Measurements from ENCODE around the gene NCK2. TPM values are rescaled to one million over a fixed set of nuclear protein-coding genes. Genes with fewer than 3 reads are reported as not detected.
"Not testable (repeated sequence)": the region's sequence is repeated elsewhere in the genome, so short reads cannot be mapped to it uniquely, and the experiment has no call there.

The NCK2 gene
- polyA plus RNA-seq, 1 donor from 2014 or later = 19.6 TPM

DNA sequence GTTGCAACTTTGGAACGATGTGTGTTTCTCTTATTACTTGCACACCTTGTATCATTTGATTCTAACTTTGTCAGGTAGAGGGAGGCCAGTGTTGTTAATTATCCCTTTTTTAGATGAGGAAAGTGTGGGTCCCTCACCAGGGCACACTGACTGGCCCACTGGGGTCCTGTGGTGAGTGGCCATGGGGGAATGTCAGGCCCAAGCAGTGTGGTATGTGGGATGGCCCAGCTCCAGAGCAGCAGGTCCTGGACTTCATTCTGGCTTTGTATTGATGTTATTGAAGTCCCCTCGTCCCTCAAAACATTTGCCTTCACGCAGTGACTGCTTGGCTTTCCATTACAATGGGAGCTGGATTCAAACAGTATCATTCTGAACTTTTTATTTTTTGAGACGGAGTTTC is 11.7 kb downstream of the NCK2 start:
- Mint-ChIP-seq H3K27ac (peak overlapping the region in 2 of 3 donors; percentile 13 to 74), H3K9me3 (no peaks in the 10 kb centered on the region), H3K4me1 (peaks cover 58 to 76% (median 62%) of the 10 kb centered on the region in 3 donors), H3K36me3 (peaks cover 3% of the 10 kb centered on the region), H3K27me3 (peaks cover 1% of the 10 kb centered on the region), H3K4me3 (peak overlapping the region in 2 of 4 donors; percentile 3 to 87)

DNA sequence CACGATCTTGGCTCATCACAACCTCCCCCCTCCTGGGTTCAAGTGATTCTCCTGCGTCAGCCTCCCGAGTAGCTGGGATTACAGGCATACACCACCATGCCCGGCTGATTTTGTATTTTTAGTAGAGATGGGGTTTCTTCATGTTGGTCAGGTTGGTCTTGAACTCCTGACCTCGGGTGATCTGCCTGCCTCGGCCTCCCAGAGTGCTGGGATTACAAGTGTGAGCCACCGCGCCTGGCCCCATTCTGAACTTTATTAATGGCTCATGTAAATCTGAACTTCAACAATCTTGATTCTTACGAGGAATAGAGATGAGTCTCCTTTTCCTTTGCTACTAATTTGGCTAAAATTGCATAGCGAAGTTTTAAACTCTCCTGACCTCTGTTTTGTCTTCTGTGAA is 12.2 kb downstream of the NCK2 start:
- not testable (repeated sequence) for H3K27me3 Mint-ChIP-seq, H3K9me3 Mint-ChIP-seq, H3K36me3 Mint-ChIP-seq
- H3K4me3 Mint-ChIP-seq = peak overlapping the region in 3 of 4 donors; percentile 23 to 47 (median 34)
- peak overlapping the region in 2 of 3 donors; percentile 52 to 74 for H3K27ac Mint-ChIP-seq
- H3K4me1 Mint-ChIP-seq = peaks cover 60 to 76% (median 61%) of the 10 kb centered on the region in 3 donors

DNA sequence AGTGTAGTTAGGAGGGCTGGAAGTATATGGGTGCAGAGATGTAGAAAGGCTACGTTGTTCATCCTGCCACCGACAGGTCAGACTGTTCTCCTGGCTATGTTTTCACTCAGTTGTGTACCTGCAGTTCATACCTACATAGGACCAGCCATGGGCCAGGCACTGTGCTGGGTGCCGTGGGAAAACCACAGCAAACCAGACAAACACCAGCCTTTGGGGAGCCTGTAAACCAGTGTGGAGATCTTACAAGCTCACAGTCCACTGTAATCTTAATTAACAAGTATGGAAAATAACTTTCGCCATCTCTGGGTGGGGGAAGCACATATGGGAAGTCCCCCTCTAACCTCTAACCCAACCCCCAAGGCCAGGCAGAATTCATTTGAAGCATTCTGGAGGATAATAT is 12.7 kb downstream of the NCK2 start:
- H3K9me3 Mint-ChIP-seq = no peaks in the 10 kb centered on the region

DNA sequence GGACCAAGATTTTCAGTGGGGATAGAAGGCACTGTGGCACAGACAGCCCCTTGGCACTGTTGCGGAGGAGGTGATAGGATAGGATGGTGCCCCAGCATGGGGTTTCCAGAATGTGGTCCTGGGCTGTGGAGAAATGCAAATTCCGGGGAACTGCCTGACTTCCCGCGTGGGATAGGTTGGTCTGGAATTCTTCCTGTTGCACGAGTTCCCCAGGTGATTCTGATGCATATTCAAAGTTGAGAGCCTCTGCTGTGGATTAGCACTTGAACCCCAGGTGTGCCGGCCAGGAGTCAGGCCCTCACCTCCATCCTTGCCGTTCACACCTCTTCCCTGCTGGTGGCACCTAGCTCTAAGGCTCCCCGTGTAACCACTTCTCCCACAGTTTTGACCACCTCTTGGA is 15.5 kb downstream of the NCK2 start:
- Mint-ChIP-seq H3K9me3 (no peaks in the 10 kb centered on the region), H3K27me3 (no peaks in the 10 kb centered on the region), H3K27ac (peak overlapping the region in 1 of 3 donors; percentile 47), H3K36me3 (no peaks in the 10 kb centered on the region), H3K4me3 (peak overlapping the region in 1 of 4 donors; percentile 58), H3K4me1 (peaks cover 42 to 70% (median 49%) of the 10 kb centered on the region in 3 donors)

More for the DNA sequence above, 12.7 kb downstream of the NCK2 start:
- Mint-ChIP-seq H3K4me1 (peaks cover 59 to 78% (median 63%) of the 10 kb centered on the region in 3 donors), H3K36me3 (peaks cover 3% of the 10 kb centered on the region), H3K27me3 (peaks cover 1% of the 10 kb centered on the region), H3K27ac (peak overlapping the region in 2 of 3 donors; percentile 52 to 74), H3K4me3 (peak overlapping the region in 3 of 4 donors; percentile 23 to 47 (median 34))

DNA sequence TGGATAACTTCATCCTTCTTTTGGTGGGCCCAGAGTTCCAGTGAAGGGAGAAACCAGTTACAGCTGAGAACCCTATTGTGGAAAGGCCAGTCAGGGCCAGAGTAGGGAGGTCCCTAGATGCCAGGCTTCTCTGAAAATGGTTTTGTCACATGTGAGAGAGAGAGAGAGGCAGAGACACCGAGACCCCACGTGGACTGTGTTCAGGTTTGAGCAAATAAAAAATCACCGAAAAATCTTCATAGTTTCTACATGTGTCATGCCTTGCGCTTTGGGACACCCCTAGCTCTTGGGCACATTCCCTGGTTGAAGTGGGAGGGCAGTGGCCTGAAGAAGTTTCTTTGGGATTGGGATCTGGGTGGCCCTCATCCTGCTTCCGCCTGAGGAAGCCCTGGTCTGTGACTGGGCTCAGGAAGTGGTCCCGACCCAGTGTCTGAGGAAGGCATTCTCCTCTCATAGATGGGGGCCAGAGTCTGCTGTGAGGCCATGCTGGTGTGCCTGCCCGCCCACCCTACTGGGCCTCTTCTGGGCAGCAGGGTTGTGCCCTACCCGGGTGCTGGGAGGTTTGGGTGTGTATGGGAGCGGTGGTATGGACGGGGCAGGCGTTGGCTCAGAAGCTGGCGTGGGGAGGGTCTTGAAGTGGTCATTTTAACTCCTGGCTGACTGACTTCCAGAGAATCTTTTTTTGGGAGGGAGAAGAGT is 16.1 kb downstream of the NCK2 start:
- Mint-ChIP-seq H3K9me3 (no peaks in the 10 kb centered on the region), H3K27ac (peak overlapping the region in 2 of 3 donors; percentile 16 to 67), H3K4me1 (peaks cover 37 to 66% (median 49%) of the 10 kb centered on the region in 3 donors), H3K4me3 (peak overlapping the region in 2 of 4 donors; percentile 17 to 41), H3K36me3 (no peaks in the 10 kb centered on the region), H3K27me3 (no peaks in the 10 kb centered on the region)

DNA sequence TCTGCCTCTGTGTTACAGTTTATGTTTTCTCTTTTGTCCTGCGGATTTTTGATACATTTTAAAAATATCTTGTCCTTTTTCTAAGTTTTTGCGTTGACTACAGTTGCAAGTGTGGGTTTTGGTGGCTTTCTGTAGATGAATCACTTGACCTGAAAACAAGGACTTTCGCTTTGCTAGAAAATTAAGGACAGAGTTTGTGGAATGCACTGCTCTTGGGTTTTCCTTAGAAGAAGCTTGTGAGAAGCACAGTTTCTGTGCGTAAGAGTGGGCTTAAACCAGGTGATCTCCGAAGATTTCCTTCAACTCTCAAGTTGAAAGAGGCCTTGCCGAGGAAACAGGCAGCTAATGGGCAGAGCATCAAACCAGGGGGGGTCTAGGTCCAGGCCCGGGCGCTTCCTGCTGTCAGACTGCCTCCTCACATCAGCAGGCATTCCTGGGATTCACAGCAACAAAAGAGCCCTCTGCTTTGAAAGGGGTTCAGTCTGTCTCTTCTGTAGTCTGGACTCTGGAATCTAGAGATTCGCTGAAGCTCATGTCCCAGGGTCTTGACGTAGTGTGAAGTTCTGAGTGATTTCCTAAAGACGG is 17.3 kb downstream of the NCK2 start:
- H3K27ac Mint-ChIP-seq = peak overlapping the region in 1 of 3 donors; percentile 67
- H3K36me3 Mint-ChIP-seq = peaks cover under 1% of the 10 kb centered on the region
- H3K9me3 Mint-ChIP-seq = no peaks in the 10 kb centered on the region
- peaks cover 29 to 60% (median 44%) of the 10 kb centered on the region in 3 donors for H3K4me1 Mint-ChIP-seq
- no peaks in the 10 kb centered on the region for H3K27me3 Mint-ChIP-seq
- H3K4me3 Mint-ChIP-seq = peak overlapping the region in 2 of 4 donors; percentile 44 to 75

DNA sequence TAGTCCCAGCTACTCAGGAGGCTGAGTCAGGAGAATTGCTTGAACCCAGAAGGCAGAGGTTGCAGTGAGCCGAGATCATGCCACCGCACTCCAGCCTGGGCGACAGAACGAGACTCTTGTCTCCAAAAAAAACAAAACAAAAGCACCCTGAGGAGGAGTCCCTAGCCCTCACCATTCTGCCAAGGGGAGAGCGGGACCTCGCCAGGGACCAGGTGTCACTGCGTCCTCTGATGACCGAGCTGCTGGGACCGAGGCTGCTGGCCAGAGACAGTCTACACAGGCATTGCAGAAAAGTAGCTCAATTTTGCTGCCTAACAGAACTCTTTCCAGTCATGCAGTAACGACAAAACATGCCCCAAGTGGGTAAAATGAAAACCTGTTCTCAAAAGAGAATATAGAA is 18.4 kb downstream of the NCK2 start:
- Mint-ChIP-seq H3K9me3 (no peaks in the 10 kb centered on the region), H3K36me3 (peaks cover 2% of the 10 kb centered on the region), H3K27ac (no peak overlapping the region), H3K4me3 (no peak overlapping the region), H3K4me1 (peaks cover 20 to 53% (median 48%) of the 10 kb centered on the region in 3 donors), H3K27me3 (no peaks in the 10 kb centered on the region)

DNA sequence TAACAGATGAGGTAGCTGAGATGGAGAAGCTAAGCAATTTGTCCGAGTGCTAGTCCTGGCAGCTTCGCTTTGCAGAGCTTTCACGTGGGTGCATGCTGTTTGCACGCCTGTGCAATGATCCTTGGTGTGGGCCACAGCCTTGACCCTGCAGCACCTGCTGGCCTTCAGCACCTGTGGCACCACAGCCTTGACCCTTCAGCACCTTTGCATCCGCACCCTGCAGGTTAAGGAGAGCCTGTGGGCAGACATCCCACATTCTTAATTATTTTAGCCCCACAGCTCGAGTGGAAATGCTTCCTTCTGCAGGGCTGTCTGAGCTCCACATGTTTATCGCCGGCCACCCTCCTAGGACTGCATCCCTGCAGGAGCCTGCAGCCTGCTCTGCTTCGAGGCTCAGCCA is 19.3 kb downstream of the NCK2 start:
- Mint-ChIP-seq H3K36me3 (peaks cover 2% of the 10 kb centered on the region), H3K4me3 (peak overlapping the region in 1 of 4 donors; percentile 9), H3K27ac (peak overlapping the region in 1 of 3 donors; percentile 25), H3K27me3 (no peaks in the 10 kb centered on the region), H3K9me3 (peaks cover 0 to 3% (median 0%) of the 10 kb centered on the region in 3 donors), H3K4me1 (peaks cover 19 to 54% (median 51%) of the 10 kb centered on the region in 3 donors)

DNA sequence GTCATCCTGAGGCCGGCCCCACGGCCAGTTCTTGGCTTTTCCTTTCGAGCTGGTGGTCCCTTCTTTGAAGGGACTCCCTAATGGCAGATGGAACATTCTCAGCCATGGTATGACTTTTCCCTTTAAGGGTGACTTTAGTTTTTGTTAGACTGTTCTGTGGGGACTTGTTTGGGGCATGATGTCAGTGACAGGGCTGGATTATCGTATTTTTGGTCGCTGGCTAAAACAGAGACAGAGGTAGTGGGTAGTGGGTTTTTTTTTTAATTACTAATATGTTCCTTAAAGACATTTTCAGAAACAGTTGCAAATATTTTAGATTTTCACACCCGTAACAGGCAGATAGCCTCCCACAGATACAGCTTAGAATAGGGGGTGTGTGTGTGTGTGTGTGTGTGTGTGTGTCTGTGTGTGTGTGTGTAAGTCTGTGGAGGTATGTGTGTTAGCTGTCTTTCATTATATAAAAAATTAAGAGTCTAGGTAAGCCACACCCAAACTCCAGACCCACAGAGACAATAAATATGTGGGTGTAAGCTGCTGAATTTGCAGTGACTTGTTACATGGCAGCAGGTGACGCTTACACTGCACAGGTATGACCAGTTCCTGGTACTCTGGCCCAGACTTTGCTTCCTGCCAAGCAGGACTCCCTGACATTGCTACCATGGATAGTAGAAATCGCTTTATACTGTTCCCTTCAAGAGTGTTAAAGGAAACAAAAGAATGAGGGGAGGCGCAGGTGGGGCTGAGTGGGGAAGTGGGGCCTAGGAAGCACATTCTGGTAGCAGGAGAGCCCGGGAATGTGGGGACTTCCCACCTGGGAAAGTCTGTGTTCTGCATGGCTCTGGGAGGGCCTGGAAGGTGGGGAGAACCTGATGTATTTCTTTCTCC is 20.9 kb downstream of the NCK2 start:
- H3K36me3 Mint-ChIP-seq = peaks cover 2% of the 10 kb centered on the region
- H3K27me3 Mint-ChIP-seq = no peaks in the 10 kb centered on the region
- peaks cover 0 to 3% (median 0%) of the 10 kb centered on the region in 3 donors for H3K9me3 Mint-ChIP-seq
- H3K4me3 Mint-ChIP-seq = no peak overlapping the region
- peaks cover 19 to 55% (median 55%) of the 10 kb centered on the region in 3 donors for H3K4me1 Mint-ChIP-seq
- peak overlapping the region; percentile 14 to 59 (median 53) for H3K27ac Mint-ChIP-seq

DNA sequence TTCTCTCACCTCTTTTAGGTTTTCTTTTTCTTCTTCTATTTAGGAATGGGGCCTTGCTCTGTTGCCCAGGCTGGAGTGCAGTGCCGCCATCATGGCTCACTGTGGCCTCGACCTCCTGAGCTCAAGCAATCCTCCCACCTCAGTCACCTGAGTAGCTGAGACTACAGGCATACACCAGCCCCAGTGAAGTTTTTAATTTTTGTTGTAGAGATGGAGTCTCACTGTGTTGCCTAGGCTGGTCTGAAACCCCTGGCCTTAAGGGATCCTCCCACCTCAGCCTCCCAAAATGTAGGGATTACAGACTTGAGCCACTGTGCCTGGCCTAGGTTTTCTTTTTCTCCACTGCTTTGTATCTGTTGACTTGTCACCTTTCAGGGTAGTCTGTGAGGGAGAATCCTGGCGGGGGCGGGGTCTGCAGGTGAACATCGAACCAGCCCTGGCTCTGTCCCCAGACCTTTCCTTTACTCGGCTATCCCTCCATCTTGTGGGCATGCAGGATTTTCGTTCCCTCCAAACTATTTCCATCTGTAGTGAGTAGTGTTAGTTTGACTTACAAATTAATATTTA is 21.7 kb downstream of the NCK2 start:
- H3K4me3 Mint-ChIP-seq = no peak overlapping the region

DNA sequence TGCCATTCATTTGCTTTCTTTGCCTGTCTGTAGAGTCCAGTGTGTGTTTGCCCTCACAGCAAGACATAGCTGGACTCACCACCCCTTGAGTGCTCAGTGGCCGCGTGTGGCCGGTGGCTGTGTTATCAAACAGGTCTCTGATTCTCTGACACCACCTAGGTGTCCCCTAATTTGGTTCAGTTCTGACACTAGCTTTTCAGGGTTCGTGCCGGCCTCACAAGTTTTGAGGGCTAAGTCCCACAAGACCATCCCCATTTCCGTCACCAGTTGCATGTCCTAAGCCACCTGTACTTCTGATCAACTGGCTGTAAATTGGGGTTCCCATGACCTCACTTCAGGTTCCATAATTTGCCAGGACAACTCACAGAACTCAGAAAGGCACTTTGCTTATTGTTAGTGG is 23.5 kb downstream of the NCK2 start:
- Mint-ChIP-seq H3K36me3 (peaks cover 2% of the 10 kb centered on the region), H3K4me3 (no peak overlapping the region), H3K4me1 (peaks cover 17 to 54% (median 53%) of the 10 kb centered on the region in 3 donors), H3K27ac (peak overlapping the region in 2 of 3 donors; percentile 13 to 59), H3K27me3 (no peaks in the 10 kb centered on the region), H3K9me3 (peaks cover 0 to 3% (median 0%) of the 10 kb centered on the region in 3 donors)

More for the DNA sequence above, 21.7 kb downstream of the NCK2 start:
- Mint-ChIP-seq H3K27ac (peak overlapping the region in 2 of 3 donors; percentile 48 to 59), H3K27me3 (no peaks in the 10 kb centered on the region), H3K9me3 (peaks cover 0 to 3% (median 0%) of the 10 kb centered on the region in 3 donors), H3K36me3 (peaks cover 2% of the 10 kb centered on the region), H3K4me1 (peaks cover 17 to 51% (median 49%) of the 10 kb centered on the region in 3 donors)

DNA sequence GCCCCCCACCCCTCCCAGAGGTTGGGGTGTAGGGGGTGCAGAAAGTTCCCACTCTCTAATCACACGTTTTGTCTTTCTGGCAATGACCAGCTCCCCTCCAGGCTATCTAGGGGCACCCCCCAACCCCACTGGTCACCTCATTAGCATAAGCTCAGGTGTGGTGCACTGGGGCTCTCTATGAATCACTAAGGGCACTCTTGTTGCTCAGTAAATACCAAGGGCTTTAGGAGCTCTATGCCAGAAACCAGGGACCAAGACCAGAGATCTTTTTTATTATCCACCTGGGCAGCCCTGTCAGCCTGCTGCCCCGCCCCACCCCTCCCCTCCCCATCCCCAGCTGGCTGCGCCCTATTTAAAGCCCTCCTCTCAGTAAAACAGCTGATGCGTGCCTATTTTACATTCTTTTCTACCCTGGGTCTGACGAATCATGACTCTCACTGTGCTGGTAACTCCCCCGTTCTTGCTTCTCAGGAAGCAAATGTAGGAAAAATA is 24.3 kb downstream of the NCK2 start:
- Mint-ChIP-seq H3K4me1 (peaks cover 20 to 59% (median 55%) of the 10 kb centered on the region in 3 donors), H3K27me3 (no peaks in the 10 kb centered on the region), H3K9me3 (peaks cover 0 to 3% (median 0%) of the 10 kb centered on the region in 3 donors), H3K27ac (peak overlapping the region; percentile 55 to 71 (median 68)), H3K36me3 (peaks cover 2% of the 10 kb centered on the region), H3K4me3 (peak overlapping the region in 2 of 4 donors; percentile 32 to 68)

DNA sequence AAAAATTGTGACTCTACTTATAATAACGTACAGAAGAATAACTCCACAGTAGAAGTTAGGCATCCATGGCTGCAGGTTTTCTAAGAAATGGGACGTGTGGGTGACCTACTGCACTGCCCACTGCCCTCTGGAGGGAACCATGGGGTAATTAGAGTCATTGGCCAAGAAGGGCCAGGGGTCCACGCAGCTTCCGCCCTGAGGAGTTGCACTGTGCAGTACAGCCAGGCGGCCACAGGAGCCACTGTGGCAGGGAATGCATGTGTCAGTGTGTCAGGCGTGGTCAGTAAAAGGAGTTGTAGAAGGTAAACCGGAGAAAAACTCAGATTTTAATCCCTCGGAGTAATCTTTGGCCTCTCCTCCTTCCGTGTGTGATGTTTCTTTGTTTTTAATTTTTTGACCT is 24.8 kb downstream of the NCK2 start:
- peaks cover 2% of the 10 kb centered on the region for H3K36me3 Mint-ChIP-seq
- H3K27ac Mint-ChIP-seq = peak overlapping the region; percentile 55 to 71 (median 68)
- peak overlapping the region in 2 of 4 donors; percentile 3 to 68 for H3K4me3 Mint-ChIP-seq
- H3K4me1 Mint-ChIP-seq = peaks cover 24 to 60% (median 55%) of the 10 kb centered on the region in 3 donors
- peaks cover 0 to 3% (median 0%) of the 10 kb centered on the region in 3 donors for H3K9me3 Mint-ChIP-seq
- H3K27me3 Mint-ChIP-seq = no peaks in the 10 kb centered on the region

DNA sequence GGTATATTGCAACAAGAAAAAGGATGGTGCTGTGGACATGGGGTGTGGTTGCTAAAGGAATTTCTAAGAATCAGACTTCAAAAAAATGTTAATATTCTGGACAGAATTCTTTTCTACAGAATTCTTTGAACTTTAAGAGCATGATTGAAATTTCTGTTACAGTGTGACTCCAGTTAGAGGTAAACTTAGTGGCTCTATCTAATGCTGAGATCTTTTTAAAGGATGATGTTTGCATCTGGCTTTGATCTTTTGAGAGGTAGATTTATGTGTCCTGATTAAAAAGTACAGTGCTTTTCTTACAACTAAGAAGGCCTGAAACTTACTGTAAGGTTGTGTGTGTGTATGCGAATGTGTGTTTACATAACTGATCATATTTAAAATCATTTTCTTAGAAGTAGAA is 25.4 kb downstream of the NCK2 start:
- Mint-ChIP-seq H3K27me3 (no peaks in the 10 kb centered on the region), H3K36me3 (peaks cover 2% of the 10 kb centered on the region), H3K4me3 (peak overlapping the region in 1 of 4 donors; percentile 3)

More for the DNA sequence above, 25.4 kb downstream of the NCK2 start:
- Mint-ChIP-seq H3K9me3 (peaks cover 0 to 3% (median 0%) of the 10 kb centered on the region in 3 donors), H3K27ac (peak overlapping the region in 2 of 3 donors; percentile 9 to 46), H3K4me1 (peaks cover 27 to 59% (median 55%) of the 10 kb centered on the region in 3 donors)
